ENCODE results near the gene CEMIP. TPM values are rescaled to one million over a fixed set of nuclear protein-coding genes. Genes with fewer than 3 reads are reported as not detected.

Gene CEMIP
- total and polyA plus RNA-seq, 2 of the 8 experiments (the other 6 are each of a cell fraction or from before 2014, with no cell fraction given), result 0.11 to 0.60 TPM

DNA sequence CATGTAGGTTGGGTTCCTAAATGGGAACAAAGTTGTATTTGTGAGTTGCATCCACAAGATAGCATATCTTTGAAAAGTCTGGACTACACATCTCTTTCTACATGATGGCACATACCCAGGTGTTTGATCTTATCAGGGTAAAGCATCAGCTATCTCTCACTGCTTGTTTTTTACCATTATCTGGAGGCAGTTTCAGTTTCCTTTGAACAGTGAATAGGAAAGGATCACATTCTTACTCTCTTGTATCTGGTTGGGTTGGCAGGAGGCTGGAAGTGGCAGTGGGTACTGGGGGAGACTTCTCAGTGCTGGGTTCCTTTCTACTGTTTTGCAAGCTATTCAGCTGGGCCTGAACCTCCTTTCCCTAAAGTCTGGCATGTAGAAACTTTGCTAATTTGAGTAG is 4.1 kb downstream of the CEMIP start:
- H3K27ac ChIP-seq (ENCODE audit: low read depth, low read length), result no peak overlapping the region
- H3K23ac ChIP-seq (ENCODE audit: insufficient read length), result no peak overlapping the region
- peaks cover 0 to 7% (median 4%) of the 10 kb centered on the region in 4 experiments; a peak in 5 of 7 replicates for H3K4me1 ChIP-seq (replicated peaks in 1 of 4; ENCODE audit: control insufficient read depth in 3 of 4, insufficient read depth in 4 of 4, low read length in 3 of 4)
- CTCF ChIA-PET (ENCODE audit: partially characterized antibody), result interaction anchor here (0.8 to 3.2 kb wide), 15 partner anchors 10 to 327 kb away, joined by 3 to 15 read pairs (median 3); no protein-coding TSS in a partner anchor
- H3K9ac ChIP-seq (replicated peaks in 1 of 4; ENCODE audit: extremely low read depth in 1 of 4, low read depth in 3 of 4, low read length in 3 of 4), result no peak overlapping the region
- H2BK5ac ChIP-seq (ENCODE audit: low read depth, low read length), result no peak overlapping the region
- no peak overlapping the region for H2AK5ac ChIP-seq (ENCODE audit: low read depth, low read length)
- H3K14ac ChIP-seq (ENCODE audit: insufficient read length), result no peak overlapping the region
- no peak overlapping the region for H4K8ac ChIP-seq (ENCODE audit: extremely low read depth, insufficient read depth, low read length)
- H2BK120ac ChIP-seq (replicated peaks; ENCODE audit: low read depth, low read length), result no peak overlapping the region
- no peak overlapping the region for H3K18ac ChIP-seq (ENCODE audit: extremely low read depth, low read length)
- FAIRE-seq (no peak), DNase-seq (ENCODE audit: low read depth in 1 of 2, low spot score in 2 of 2) (no peak)
- no peak overlapping the region for H3K56ac ChIP-seq (replicated peaks; ENCODE audit: insufficient read length, low read depth, low read length)
- no peaks in the 10 kb centered on the region for H3K79me2 ChIP-seq (ENCODE audit: control insufficient read depth in 1 of 2, insufficient read depth in 2 of 2, low read length in 2 of 2)
- no peaks in the 10 kb centered on the region for H3K36me3 ChIP-seq (ENCODE audit: control insufficient read depth in 2 of 4, insufficient read depth in 4 of 4, low read length in 3 of 4)
- no peak overlapping the region for H2BK15ac ChIP-seq (ENCODE audit: low read length)
- no peak overlapping the region for H2BK20ac ChIP-seq (ENCODE audit: low read length)
- H3K4me3 ChIP-seq (ENCODE audit: extremely low read depth in 1 of 4, insufficient read depth in 2 of 4, low read depth in 3 of 4, low read length in 4 of 4), result no peak overlapping the region
- H3K79me1 ChIP-seq (ENCODE audit: low read depth, low read length), result no peaks in the 10 kb centered on the region
- H3K9me3 ChIP-seq (ENCODE audit: insufficient read depth in 2 of 2, low read depth in 1 of 2, low read length in 1 of 2), result no peaks in the 10 kb centered on the region
- no peak overlapping the region for H2BK12ac ChIP-seq (ENCODE audit: low read depth, low read length)
- no peak overlapping the region for H3K4me2 ChIP-seq (ENCODE audit: insufficient read depth in 1 of 2, low read depth in 2 of 2, low read length in 2 of 2)
- H3K27me3 ChIP-seq (replicated peaks in 1 of 4; ENCODE audit: control insufficient read depth in 3 of 4, extremely low read depth in 1 of 4, insufficient read depth in 3 of 4, low read length in 3 of 4), result peaks cover 4 to 32% (median 23%) of the 10 kb centered on the region in 4 experiments
- no peak overlapping the region for H2AFZ ChIP-seq (ENCODE audit: low read length)
- no peak overlapping the region for H4K91ac ChIP-seq (replicated peaks; ENCODE audit: insufficient read length, low read length)
- H4K20me1 ChIP-seq (replicated peaks in 1 of 2; ENCODE audit: control insufficient read depth in 1 of 2, insufficient read depth in 2 of 2, low read length in 2 of 2), result peaks cover 0 to 5% of the 10 kb centered on the region in 2 experiments
- no peak overlapping the region for H3K4ac ChIP-seq (replicated peaks; ENCODE audit: insufficient read length, low read depth, low read length)
- no peak overlapping the region for H4K5ac ChIP-seq (ENCODE audit: insufficient read length, low read depth, low read length)
- peaks cover 15% of the 10 kb centered on the region for H3K23me2 ChIP-seq (ENCODE audit: low read depth, low read length)
- POLR2A ChIA-PET (ENCODE audit: partially characterized antibody), result no interaction called here
- no peak for TF ChIP-seq POLR2AphosphoS5 (IDR thresholded peaks at IDR 0.05; ENCODE audit: low read depth, low read length)
- TF ChIP-seq EZH2 (IDR thresholded peaks at IDR 0.05; ENCODE audit: low read depth, low read length, severe bottlenecking), result no peak
- no peak for TF ChIP-seq SAP30 (IDR thresholded peaks at IDR 0.05; ENCODE audit: insufficient read depth, insufficient replicate concordance, low read length)
- no peak for TF ChIP-seq NRF1 (IDR thresholded peaks at IDR 0.05; ENCODE audit: low read depth, low read length)
- no peak for TF ChIP-seq KDM4A (IDR thresholded peaks at IDR 0.05; ENCODE audit: low read depth, low read length, severe bottlenecking)
- no peak for TF ChIP-seq SP1 (IDR thresholded peaks at IDR 0.05; ENCODE audit: low read depth, low read length)
- no peak for TF ChIP-seq SIX5 (IDR thresholded peaks at IDR 0.05; ENCODE audit: low read depth, low read length)
- no peak for TF ChIP-seq SRF (IDR thresholded peaks at IDR 0.05; ENCODE audit: low read depth, low read length)
- no peak for TF ChIP-seq POU5F1 (IDR thresholded peaks at IDR 0.05; ENCODE audit: low read depth, low read length)
- TF ChIP-seq CBX8 (IDR thresholded peaks at IDR 0.05; ENCODE audit: borderline replicate concordance, low read depth, low read length), result no peak
